ENCODE results near the gene ST7.
"Not testable (repeated sequence)": the region's sequence is repeated elsewhere in the genome, so short reads cannot be mapped to it uniquely, and the experiment has no call there.

Gene ST7

GRCh38 chr7:116956477-116956804, 3.1 kb downstream of the ST7 start:
- no peak for DNase-seq
- H3K4me1 Mint-ChIP-seq (ENCODE audit: low read depth), result peaks cover 33% of the 10 kb centered on the region
- no peaks in the 10 kb centered on the region for H3K27me3 Mint-ChIP-seq
- peaks cover 3% of the 10 kb centered on the region for H3K36me3 Mint-ChIP-seq (ENCODE audit: low read depth)
- no peak overlapping the region for H3K27ac Mint-ChIP-seq
- no peak overlapping the region for H3K4me3 Mint-ChIP-seq
- H3K9me3 Mint-ChIP-seq, result no peaks in the 10 kb centered on the region

- Mint-ChIP-seq H3K36me3 (ENCODE audit: low read depth) (peaks cover 3% of the 10 kb centered on the region), H3K9me3 (peaks cover 2% of the 10 kb centered on the region), H3K27ac (no peak overlapping the region), H3K4me1 (ENCODE audit: low read depth) (peaks cover 38% of the 10 kb centered on the region), H3K27me3 (no peaks in the 10 kb centered on the region), H3K4me3 (no peak overlapping the region)
- no peak for DNase-seq
Observed at GRCh38 chr7:116957874-116958273, 4.6 kb downstream of the ST7 start.

GRCh38 chr7:116961966-116962673, 8.8 kb downstream of the ST7 start:
- not testable (repeated sequence) for H3K4me3 Mint-ChIP-seq; H3K36me3 Mint-ChIP-seq (ENCODE audit: low read depth); H3K9me3 Mint-ChIP-seq; H3K4me1 Mint-ChIP-seq (ENCODE audit: low read depth); DNase-seq; H3K27ac Mint-ChIP-seq; H3K27me3 Mint-ChIP-seq

- Mint-ChIP-seq H3K9me3 (peaks cover 2% of the 10 kb centered on the region), H3K36me3 (ENCODE audit: low read depth) (no peaks in the 10 kb centered on the region), H3K4me3 (no peak overlapping the region), H3K27ac (no peak overlapping the region), H3K4me1 (ENCODE audit: low read depth) (peaks cover 11% of the 10 kb centered on the region), H3K27me3 (no peaks in the 10 kb centered on the region)
- no peak for DNase-seq
Observed at GRCh38 chr7:116963234-116963633, 9.9 kb downstream of the ST7 start.

GRCh38 chr7:116966601-116967000, 13.3 kb downstream of the ST7 start:
- H3K4me1 Mint-ChIP-seq (ENCODE audit: low read depth), result peaks cover 24% of the 10 kb centered on the region
- no peak overlapping the region for H3K4me3 Mint-ChIP-seq
- DNase-seq, result no peak
- H3K27ac Mint-ChIP-seq, result no peak overlapping the region
- H3K36me3 Mint-ChIP-seq (ENCODE audit: low read depth), result no peaks in the 10 kb centered on the region
- peaks cover 2% of the 10 kb centered on the region for H3K9me3 Mint-ChIP-seq
- no peaks in the 10 kb centered on the region for H3K27me3 Mint-ChIP-seq

GRCh38 chr7:116967254-116967922, 14.1 kb downstream of the ST7 start:
- H3K9me3 Mint-ChIP-seq, result no peaks in the 10 kb centered on the region
- H3K4me1 Mint-ChIP-seq (ENCODE audit: low read depth), result peaks cover 18% of the 10 kb centered on the region
- no peak for DNase-seq
- H3K36me3 Mint-ChIP-seq (ENCODE audit: low read depth), result no peaks in the 10 kb centered on the region
- H3K27ac Mint-ChIP-seq, result no peak overlapping the region
- no peaks in the 10 kb centered on the region for H3K27me3 Mint-ChIP-seq
- no peak overlapping the region for H3K4me3 Mint-ChIP-seq

GRCh38 chr7:116967983-116968382, 14.7 kb downstream of the ST7 start:
- H3K4me1 Mint-ChIP-seq (ENCODE audit: low read depth), result peaks cover 14% of the 10 kb centered on the region
- H3K4me3 Mint-ChIP-seq, result no peak overlapping the region
- no peaks in the 10 kb centered on the region for H3K27me3 Mint-ChIP-seq
- no peak for DNase-seq
- no peaks in the 10 kb centered on the region for H3K9me3 Mint-ChIP-seq
- no peak overlapping the region for H3K27ac Mint-ChIP-seq
- no peaks in the 10 kb centered on the region for H3K36me3 Mint-ChIP-seq (ENCODE audit: low read depth)

GRCh38 chr7:116968631-116969030, 15.3 kb downstream of the ST7 start:
- Mint-ChIP-seq H3K4me1 (ENCODE audit: low read depth) (peaks cover 14% of the 10 kb centered on the region), H3K27me3 (no peaks in the 10 kb centered on the region), H3K4me3 (no peak overlapping the region), H3K36me3 (ENCODE audit: low read depth) (no peaks in the 10 kb centered on the region), H3K9me3 (no peaks in the 10 kb centered on the region), H3K27ac (no peak overlapping the region)
- no peak for DNase-seq

GRCh38 chr7:116969371-116969902, 16.1 kb downstream of the ST7 start:
- H3K4me1 Mint-ChIP-seq (ENCODE audit: low read depth), result peaks cover 14% of the 10 kb centered on the region
- no peak overlapping the region for H3K27ac Mint-ChIP-seq

GRCh38 chr7:116970238-116970910, 17.1 kb downstream of the ST7 start:
- Mint-ChIP-seq H3K27ac (no peak overlapping the region), H3K4me3 (no peak overlapping the region), H3K36me3 (ENCODE audit: low read depth) (no peaks in the 10 kb centered on the region), H3K9me3 (no peaks in the 10 kb centered on the region), H3K27me3 (no peaks in the 10 kb centered on the region), H3K4me1 (ENCODE audit: low read depth) (peaks cover 14% of the 10 kb centered on the region)
- DNase-seq, result no peak

More at GRCh38 chr7:116969371-116969902, 16.1 kb downstream of the ST7 start:
- DNase-seq, result no peak
- Mint-ChIP-seq H3K27me3 (no peaks in the 10 kb centered on the region), H3K4me3 (no peak overlapping the region), H3K36me3 (ENCODE audit: low read depth) (no peaks in the 10 kb centered on the region), H3K9me3 (no peaks in the 10 kb centered on the region)

- H3K36me3 Mint-ChIP-seq (ENCODE audit: low read depth); H3K4me3 Mint-ChIP-seq; DNase-seq; H3K9me3 Mint-ChIP-seq; H3K27me3 Mint-ChIP-seq; H3K27ac Mint-ChIP-seq: not testable (repeated sequence)
- H3K4me1 Mint-ChIP-seq (ENCODE audit: low read depth), result peaks cover 14% of the 10 kb centered on the region
Observed at GRCh38 chr7:116971153-116971552, 17.9 kb downstream of the ST7 start.

- H3K27me3 Mint-ChIP-seq, result no peaks in the 10 kb centered on the region
- H3K27ac Mint-ChIP-seq, result no peak overlapping the region
- peaks cover 14% of the 10 kb centered on the region for H3K4me1 Mint-ChIP-seq (ENCODE audit: low read depth)
- H3K4me3 Mint-ChIP-seq, result no peak overlapping the region
- no peaks in the 10 kb centered on the region for H3K9me3 Mint-ChIP-seq
- no peak for DNase-seq
- no peaks in the 10 kb centered on the region for H3K36me3 Mint-ChIP-seq (ENCODE audit: low read depth)
Observed at GRCh38 chr7:116971869-116972268, 18.6 kb downstream of the ST7 start.

GRCh38 chr7:116975024-116975423, 21.7 kb downstream of the ST7 start:
- not testable (repeated sequence) for DNase-seq; H3K27ac Mint-ChIP-seq; H3K9me3 Mint-ChIP-seq; H3K4me3 Mint-ChIP-seq; H3K27me3 Mint-ChIP-seq; H3K36me3 Mint-ChIP-seq (ENCODE audit: low read depth)
- peaks cover 12% of the 10 kb centered on the region for H3K4me1 Mint-ChIP-seq (ENCODE audit: low read depth)

GRCh38 chr7:116977172-116977571, 23.9 kb downstream of the ST7 start:
- Mint-ChIP-seq H3K27ac (no peak overlapping the region), H3K27me3 (no peaks in the 10 kb centered on the region), H3K4me1 (ENCODE audit: low read depth) (no peaks in the 10 kb centered on the region), H3K4me3 (no peak overlapping the region), H3K36me3 (ENCODE audit: low read depth) (no peaks in the 10 kb centered on the region), H3K9me3 (no peaks in the 10 kb centered on the region)
- no peak for DNase-seq

GRCh38 chr7:116978006-116978405, 24.7 kb downstream of the ST7 start:
- no peaks in the 10 kb centered on the region for H3K9me3 Mint-ChIP-seq
- H3K27me3 Mint-ChIP-seq, result no peaks in the 10 kb centered on the region
- no peaks in the 10 kb centered on the region for H3K4me1 Mint-ChIP-seq (ENCODE audit: low read depth)
- DNase-seq, result no peak
- no peak overlapping the region for H3K27ac Mint-ChIP-seq
- no peak overlapping the region for H3K4me3 Mint-ChIP-seq
- no peaks in the 10 kb centered on the region for H3K36me3 Mint-ChIP-seq (ENCODE audit: low read depth)

Data from activated T-cell treated with anti-CD3 and anti-CD28 coated beads, Interleukin-2, amount 50 U/mL, for 24 hours (primary cell).